ENCODE results near the gene HAND1.

DNA sequence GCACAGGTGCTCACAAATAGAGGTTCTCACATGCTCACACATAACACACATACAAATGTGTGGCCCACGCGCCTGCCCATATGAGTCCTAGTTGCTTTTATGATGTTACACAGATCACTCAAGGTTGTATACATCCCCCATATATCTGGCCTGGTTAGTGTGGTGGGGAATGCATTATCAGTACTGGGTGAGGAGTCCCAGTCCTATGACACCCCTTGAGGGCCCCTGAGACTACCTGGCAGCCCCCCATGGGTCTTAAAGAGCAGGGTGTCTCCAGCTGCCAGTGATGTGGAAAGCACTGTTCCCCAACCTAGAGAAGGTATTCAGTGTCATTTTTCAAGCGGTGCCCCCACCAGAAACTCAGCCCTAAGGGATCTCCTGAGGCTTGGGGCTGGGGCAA lies 2.8 kb upstream of the HAND1 start:
- TF ChIP-seq, protein P1, sequence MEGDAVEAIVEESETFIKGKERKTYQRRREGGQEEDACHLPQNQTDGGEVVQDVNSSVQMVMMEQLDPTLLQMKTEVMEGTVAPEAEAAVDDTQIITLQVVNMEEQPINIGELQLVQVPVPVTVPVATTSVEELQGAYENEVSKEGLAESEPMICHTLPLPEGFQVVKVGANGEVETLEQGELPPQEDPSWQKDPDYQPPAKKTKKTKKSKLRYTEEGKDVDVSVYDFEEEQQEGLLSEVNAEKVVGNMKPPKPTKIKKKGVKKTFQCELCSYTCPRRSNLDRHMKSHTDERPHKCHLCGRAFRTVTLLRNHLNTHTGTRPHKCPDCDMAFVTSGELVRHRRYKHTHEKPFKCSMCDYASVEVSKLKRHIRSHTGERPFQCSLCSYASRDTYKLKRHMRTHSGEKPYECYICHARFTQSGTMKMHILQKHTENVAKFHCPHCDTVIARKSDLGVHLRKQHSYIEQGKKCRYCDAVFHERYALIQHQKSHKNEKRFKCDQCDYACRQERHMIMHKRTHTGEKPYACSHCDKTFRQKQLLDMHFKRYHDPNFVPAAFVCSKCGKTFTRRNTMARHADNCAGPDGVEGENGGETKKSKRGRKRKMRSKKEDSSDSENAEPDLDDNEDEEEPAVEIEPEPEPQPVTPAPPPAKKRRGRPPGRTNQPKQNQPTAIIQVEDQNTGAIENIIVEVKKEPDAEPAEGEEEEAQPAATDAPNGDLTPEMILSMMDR (IDR thresholded peaks at IDR 0.05), result no peak
- no peak for TF ChIP-seq POLR2A (IDR thresholded peaks at IDR 0.05)
